Measurements from ENCODE around the gene AKAP10. TPM values are rescaled to one million over a fixed set of nuclear protein-coding genes. Genes with fewer than 3 reads are reported as not detected.
"Not testable (repeated sequence)": the region's sequence is repeated elsewhere in the genome, so short reads cannot be mapped to it uniquely, and the experiment has no call there.

Gene AKAP10
- total and polyA plus RNA-seq, 2 donors from 2014 or later: 8.3 to 43.7 TPM

GRCh38 chr17:19978209-19978802 is 678 bp upstream of the AKAP10 start:
- H3K4me1 ChIP-seq (ENCODE audit: control insufficient read depth in 2 of 3, insufficient read depth in 2 of 3, low read depth in 1 of 3, low read length in 3 of 3): peaks cover 0 to 6% (median 0%) of the 10 kb centered on the region in 3 donors
- TF ChIP-seq CTCF (IDR thresholded peaks at IDR 0.05; ENCODE audit: borderline replicate concordance, extremely low read depth, insufficient read depth): no peak
- peak overlapping the region; percentile 73 to 75 for H3K27ac ChIP-seq (ENCODE audit: low read depth in 2 of 2, low read length in 2 of 2)
- FAIRE-seq: no peak
- intact Hi-C loops (cut with DNase I): no loop called here
- no peaks in the 10 kb centered on the region for H3K36me3 ChIP-seq (ENCODE audit: control insufficient read depth in 2 of 3, insufficient read depth in 3 of 3, low read length in 3 of 3)
- DNase-seq: no peak
- H3K27me3 ChIP-seq (ENCODE audit: control insufficient read depth, insufficient read depth, low read length): no peaks in the 10 kb centered on the region
- H3K4me3 ChIP-seq (ENCODE audit: low read length in 3 of 3): peak overlapping the region; percentile 57 to 95 (median 79)
- H3K9ac ChIP-seq (ENCODE audit: low read length in 3 of 3): peak overlapping the region; percentile 43 to 69 (median 50)
- no peaks in the 10 kb centered on the region for H3K9me3 ChIP-seq (ENCODE audit: control insufficient read depth in 2 of 3, insufficient read depth in 1 of 3, low read length in 3 of 3)

- FAIRE-seq (no peak), DNase-seq (no peak)
- intact Hi-C loops (cut with DNase I): no loop called here
- Histone ChIP-seq H3K36me3 (ENCODE audit: control insufficient read depth in 2 of 3, insufficient read depth in 3 of 3, low read length in 3 of 3) (no peaks in the 10 kb centered on the region), H3K9ac (ENCODE audit: low read length in 3 of 3) (no peak overlapping the region), H3K4me3 (ENCODE audit: low read length in 3 of 3) (no peak overlapping the region), H3K9me3 (ENCODE audit: control insufficient read depth in 2 of 3, insufficient read depth in 1 of 3, low read length in 3 of 3) (no peaks in the 10 kb centered on the region), H3K4me1 (ENCODE audit: control insufficient read depth in 2 of 3, insufficient read depth in 2 of 3, low read depth in 1 of 3, low read length in 3 of 3) (peaks cover 0 to 6% (median 0%) of the 10 kb centered on the region in 3 donors), H3K27me3 (ENCODE audit: control insufficient read depth, insufficient read depth, low read length) (no peaks in the 10 kb centered on the region), H3K27ac (ENCODE audit: low read depth in 2 of 2, low read length in 2 of 2) (peak overlapping the region in 1 of 2 donors; percentile 13)
- no peak for TF ChIP-seq CTCF (IDR thresholded peaks at IDR 0.05; ENCODE audit: borderline replicate concordance, extremely low read depth, insufficient read depth)
These were observed 2.0 kb downstream of the AKAP10 start for GRCh38 chr17:19975601-19976000.

GRCh38 chr17:19973156-19973555 is 4.5 kb downstream of the AKAP10 start:
- peaks cover 0 to 3% (median 0%) of the 10 kb centered on the region in 3 donors for H3K4me1 ChIP-seq (ENCODE audit: control insufficient read depth in 2 of 3, insufficient read depth in 2 of 3, low read depth in 1 of 3, low read length in 3 of 3)

GRCh38 chr17:19962954-19963353 is 14.7 kb downstream of the AKAP10 start:
- H3K9me3 ChIP-seq (ENCODE audit: control insufficient read depth in 2 of 3, insufficient read depth in 1 of 3, low read length in 3 of 3); H3K36me3 ChIP-seq (ENCODE audit: control insufficient read depth in 2 of 3, insufficient read depth in 3 of 3, low read length in 3 of 3); intact Hi-C loops (cut with DNase I); H3K27me3 ChIP-seq (ENCODE audit: control insufficient read depth, insufficient read depth, low read length); H3K27ac ChIP-seq (ENCODE audit: low read depth in 2 of 2, low read length in 2 of 2); H3K4me3 ChIP-seq (ENCODE audit: low read length in 3 of 3); FAIRE-seq; H3K4me1 ChIP-seq (ENCODE audit: control insufficient read depth in 2 of 3, insufficient read depth in 2 of 3, low read depth in 1 of 3, low read length in 3 of 3); H3K9ac ChIP-seq (ENCODE audit: low read length in 3 of 3); DNase-seq: not testable (repeated sequence)

More at GRCh38 chr17:19973156-19973555, 4.5 kb downstream of the AKAP10 start:
- FAIRE-seq: no peak
- H3K9ac ChIP-seq (ENCODE audit: low read length in 3 of 3): no peak overlapping the region
- no peaks in the 10 kb centered on the region for H3K36me3 ChIP-seq (ENCODE audit: control insufficient read depth in 2 of 3, insufficient read depth in 3 of 3, low read length in 3 of 3)
- no peak overlapping the region for H3K4me3 ChIP-seq (ENCODE audit: low read length in 3 of 3)
- no peak overlapping the region for H3K27ac ChIP-seq (ENCODE audit: low read depth in 2 of 2, low read length in 2 of 2)
- intact Hi-C loops (cut with DNase I): no loop called here
- no peak for DNase-seq
- no peaks in the 10 kb centered on the region for H3K27me3 ChIP-seq (ENCODE audit: control insufficient read depth, insufficient read depth, low read length)
- no peaks in the 10 kb centered on the region for H3K9me3 ChIP-seq (ENCODE audit: control insufficient read depth in 2 of 3, insufficient read depth in 1 of 3, low read length in 3 of 3)
- no peak for TF ChIP-seq CTCF (IDR thresholded peaks at IDR 0.05; ENCODE audit: borderline replicate concordance, extremely low read depth, insufficient read depth)

All from kidney (tissue), 14 donors.